Caco-2 (cell line): ENCODE data around the gene VAMP4. TPM values are rescaled to one million over a fixed set of nuclear protein-coding genes. Genes with fewer than 3 reads are reported as not detected.

ENCODE experiments used
- BruUV-seq: library from RNA; stranded (reverse); fragments of 400-500 nt; replicated peaks from 2 replicates; lab custom pipeline; 2021; lab: Mats Ljungman, UMichigan
- CTCF ChIA-PET: fragments of 300-600 bp; sonication (Branson Sonifier 250); formaldehyde crosslinking; loops from one replicate; lab custom pipeline; 2022; ENCODE audit warnings: antibody characterized with exemption; lab: Charles Lee
- POLR2A ChIA-PET: fragments of 300-600 bp; sonication (Branson Sonifier 250); formaldehyde crosslinking; loops from one replicate; lab custom pipeline; 2022; ENCODE audit warnings: antibody characterized with exemption; lab: Charles Lee
- DNase-seq, 2 experiments: peaks; one replicate each; pipeline versions ENCODE4 v3.0.0 to v3.0.0-alpha.2; 2020 to 2022
- H3K27me3 ChIP-seq: replicated peaks from 2 replicates; pipeline ENCODE4 v1.6.0; 2011; ENCODE audit warnings: low read length; ENCODE audit not compliant: control insufficient read depth, insufficient read depth
- H3K36me3 ChIP-seq: 2 replicates; pipeline ENCODE4 v1.5.1; 2011; ENCODE audit warnings: low read length; ENCODE audit not compliant: control insufficient read depth, insufficient read depth
- H3K4me1 ChIP-seq: fragments of 250-450 bp; sonication (Bioruptor Pico); 2 replicates; pipeline ENCODE4 v1.5.1; 2020; ENCODE audit warnings: mild to moderate bottlenecking
- H3K4me3 ChIP-seq: 2 replicates; pipeline ENCODE4 v1.5.1; 2011; ENCODE audit warnings: low read depth, mild to moderate bottlenecking, control low read depth, low read length
- H3K9me3 ChIP-seq: fragments of 250-450 bp; sonication (Bioruptor Pico); 2 replicates; pipeline ENCODE4 v1.5.1; 2020; ENCODE audit warnings: mild to moderate bottlenecking, moderate library complexity
- H3K27ac Mint-ChIP-seq: one replicate; pipeline ENCODE4 v1.8.0; 2022; ENCODE audit warnings: mixed read lengths; ENCODE audit not compliant: unreplicated experiment
- H3K27me3 Mint-ChIP-seq: one replicate; pipeline ENCODE4 v1.8.0; 2022; ENCODE audit warnings: mixed read lengths; ENCODE audit not compliant: insufficient read depth, unreplicated experiment
- H3K36me3 Mint-ChIP-seq: one replicate; pipeline ENCODE4 v1.8.0; 2022; ENCODE audit warnings: mild to moderate bottlenecking, mixed read lengths; ENCODE audit not compliant: insufficient read depth, unreplicated experiment
- H3K4me1 Mint-ChIP-seq: one replicate; pipeline ENCODE4 v1.8.0; 2022; ENCODE audit warnings: low read depth, mixed read lengths; ENCODE audit not compliant: unreplicated experiment
- H3K4me3 Mint-ChIP-seq: one replicate; pipeline ENCODE4 v1.8.0; 2022; ENCODE audit warnings: mild to moderate bottlenecking, moderate library complexity, mixed read lengths; ENCODE audit not compliant: unreplicated experiment
- H3K9me3 Mint-ChIP-seq: one replicate; pipeline ENCODE4 v1.8.0; 2022; ENCODE audit warnings: mixed read lengths; ENCODE audit not compliant: unreplicated experiment
- intact Hi-C: fragments of 100-400 bp; cut with micrococcal nuclease; formaldehyde crosslinking; loops from one replicate; pipeline ENCODE4 v1.10.0; 2022; ENCODE audit not compliant: unreplicated experiment
- total RNA-seq: library from RNA; stranded (reverse); gene quantifications from 2 replicates; pipeline ENCODE4 v1.2.3, GENCODE V29; 2022
- TF ChIP-seq, protein P1 (sequence below), 2 experiments: fragments of 200-600 bp in 1 of 2; IDR thresholded peaks; 1 replicate in 1 of 2; 2 replicates in 1 of 2; pipeline versions ENCODE4 v1.5.1 to v1.8.0; 2011 to 2022; ENCODE audit warnings: antibody characterized with exemption in 1 of 2, control low read depth in 1 of 2, inconsistent platforms in 1 of 2, low read depth in 1 of 2, low read length in 1 of 2, mild to moderate bottlenecking in 1 of 2, moderate library complexity in 1 of 2; ENCODE audit not compliant: insufficient read depth in 1 of 2, severe bottlenecking in 1 of 2, unreplicated experiment in 1 of 2

Gene VAMP4
- total RNA-seq, 1 experiment from 2014 or later = 4.9 TPM

DNA sequence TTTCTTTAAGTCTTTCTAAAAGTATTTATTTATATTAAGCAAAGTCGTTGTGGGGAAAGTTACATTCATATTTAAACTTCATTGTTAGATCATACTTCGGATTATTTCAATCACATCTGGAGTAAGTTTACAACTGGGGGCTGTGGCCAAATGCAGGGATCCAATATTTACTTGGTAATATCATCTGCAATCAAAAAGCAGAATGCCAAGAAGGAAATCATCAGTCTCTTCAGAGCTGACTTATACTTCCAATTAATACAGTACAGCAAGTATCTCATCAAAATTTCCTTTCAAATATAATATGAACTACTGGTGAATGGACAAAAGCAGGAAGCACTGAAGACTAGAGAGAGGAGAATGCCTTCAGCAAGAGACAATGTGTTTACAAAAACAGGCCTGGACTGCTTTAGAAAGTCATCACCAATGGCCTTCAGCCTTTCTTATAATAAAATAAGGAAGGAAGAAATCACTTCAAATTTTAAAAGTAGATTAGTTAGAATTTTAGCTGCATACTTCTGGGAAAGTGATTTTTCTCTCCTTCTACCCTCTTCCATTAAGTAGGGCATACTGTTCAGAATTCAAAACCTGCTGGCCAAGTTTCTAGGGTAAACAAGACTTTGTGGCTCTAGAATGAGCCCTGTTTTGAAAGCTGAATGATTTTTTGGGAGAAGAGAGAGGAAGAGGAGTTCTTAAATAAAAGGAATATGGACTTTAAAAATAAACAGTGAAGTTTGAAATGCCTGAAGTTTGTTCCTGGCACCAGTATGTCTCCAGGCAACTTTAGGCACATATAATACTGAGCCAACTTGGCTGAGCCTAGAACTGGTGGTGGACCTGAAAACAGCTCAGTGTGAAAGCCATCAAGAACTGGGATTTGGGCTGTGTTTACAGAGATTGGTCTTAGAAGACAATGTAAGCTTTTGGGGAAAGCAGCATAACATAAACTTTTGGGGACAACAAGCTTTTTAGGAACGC, 67.1 kb downstream of the VAMP4 start:
- no peak for DNase-seq
- Mint-ChIP-seq H3K27me3 (peaks cover 3% of the 10 kb centered on the region), H3K4me3 (no peak overlapping the region), H3K4me1 (no peaks in the 10 kb centered on the region), H3K36me3 (no peaks in the 10 kb centered on the region), H3K27ac (no peak overlapping the region), H3K9me3 (no peaks in the 10 kb centered on the region)
- ChIA-PET CTCF (no interaction called here), POLR2A (no interaction called here)
- Histone ChIP-seq H3K36me3 (no peaks in the 10 kb centered on the region), H3K4me3 (no peak overlapping the region), H3K4me1 (no peaks in the 10 kb centered on the region), H3K9me3 (no peaks in the 10 kb centered on the region), H3K27me3 (no peaks in the 10 kb centered on the region)
- no TSS peak for BruUV-seq
- TF ChIP-seq, protein P1, sequence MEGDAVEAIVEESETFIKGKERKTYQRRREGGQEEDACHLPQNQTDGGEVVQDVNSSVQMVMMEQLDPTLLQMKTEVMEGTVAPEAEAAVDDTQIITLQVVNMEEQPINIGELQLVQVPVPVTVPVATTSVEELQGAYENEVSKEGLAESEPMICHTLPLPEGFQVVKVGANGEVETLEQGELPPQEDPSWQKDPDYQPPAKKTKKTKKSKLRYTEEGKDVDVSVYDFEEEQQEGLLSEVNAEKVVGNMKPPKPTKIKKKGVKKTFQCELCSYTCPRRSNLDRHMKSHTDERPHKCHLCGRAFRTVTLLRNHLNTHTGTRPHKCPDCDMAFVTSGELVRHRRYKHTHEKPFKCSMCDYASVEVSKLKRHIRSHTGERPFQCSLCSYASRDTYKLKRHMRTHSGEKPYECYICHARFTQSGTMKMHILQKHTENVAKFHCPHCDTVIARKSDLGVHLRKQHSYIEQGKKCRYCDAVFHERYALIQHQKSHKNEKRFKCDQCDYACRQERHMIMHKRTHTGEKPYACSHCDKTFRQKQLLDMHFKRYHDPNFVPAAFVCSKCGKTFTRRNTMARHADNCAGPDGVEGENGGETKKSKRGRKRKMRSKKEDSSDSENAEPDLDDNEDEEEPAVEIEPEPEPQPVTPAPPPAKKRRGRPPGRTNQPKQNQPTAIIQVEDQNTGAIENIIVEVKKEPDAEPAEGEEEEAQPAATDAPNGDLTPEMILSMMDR (IDR thresholded peaks at IDR 0.05; ENCODE audit: insufficient read depth in 1 of 2, low read depth in 1 of 2, low read length in 1 of 2, severe bottlenecking in 1 of 2, unreplicated experiment in 1 of 2) = no peak
- intact Hi-C loops = no loop called here

DNA sequence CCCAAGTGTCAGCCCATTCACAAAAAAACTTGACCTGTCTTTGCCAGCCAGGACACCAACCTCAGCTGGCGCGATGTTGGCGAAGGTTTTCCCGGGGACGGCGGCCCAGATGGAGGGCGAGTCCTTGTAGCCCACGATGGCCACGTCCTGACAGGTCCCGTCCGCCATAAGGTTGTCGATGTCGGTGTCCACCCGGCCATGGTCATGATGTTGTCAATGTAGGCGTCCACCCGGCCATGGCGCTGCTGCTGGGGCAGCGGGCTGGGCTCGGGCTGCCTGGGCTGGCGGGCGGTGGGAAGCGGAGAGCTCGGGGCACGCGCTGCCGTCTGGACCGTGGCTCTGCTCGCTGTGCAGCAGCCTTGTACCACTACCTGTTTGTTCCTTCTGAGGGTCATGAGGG, 71.1 kb downstream of the VAMP4 start:
- Histone ChIP-seq H3K9me3 (no peaks in the 10 kb centered on the region), H3K4me3 (no peak overlapping the region), H3K4me1 (no peaks in the 10 kb centered on the region), H3K27me3 (no peaks in the 10 kb centered on the region), H3K36me3 (no peaks in the 10 kb centered on the region)
- no peak overlapping the region for H3K27ac Mint-ChIP-seq
- ChIA-PET CTCF (no interaction called here), POLR2A (no interaction called here)
- H3K27me3 Mint-ChIP-seq = peaks cover 3% of the 10 kb centered on the region
- no peak for DNase-seq
- no TSS peak for BruUV-seq
- no peaks in the 10 kb centered on the region for H3K36me3 Mint-ChIP-seq
- no peaks in the 10 kb centered on the region for H3K9me3 Mint-ChIP-seq
- intact Hi-C loops = no loop called here
- H3K4me3 Mint-ChIP-seq = no peak overlapping the region
- H3K4me1 Mint-ChIP-seq = no peaks in the 10 kb centered on the region
- TF ChIP-seq, protein P1 (IDR thresholded peaks at IDR 0.05; ENCODE audit: insufficient read depth in 1 of 2, low read depth in 1 of 2, low read length in 1 of 2, severe bottlenecking in 1 of 2, unreplicated experiment in 1 of 2) = no peak

DNA sequence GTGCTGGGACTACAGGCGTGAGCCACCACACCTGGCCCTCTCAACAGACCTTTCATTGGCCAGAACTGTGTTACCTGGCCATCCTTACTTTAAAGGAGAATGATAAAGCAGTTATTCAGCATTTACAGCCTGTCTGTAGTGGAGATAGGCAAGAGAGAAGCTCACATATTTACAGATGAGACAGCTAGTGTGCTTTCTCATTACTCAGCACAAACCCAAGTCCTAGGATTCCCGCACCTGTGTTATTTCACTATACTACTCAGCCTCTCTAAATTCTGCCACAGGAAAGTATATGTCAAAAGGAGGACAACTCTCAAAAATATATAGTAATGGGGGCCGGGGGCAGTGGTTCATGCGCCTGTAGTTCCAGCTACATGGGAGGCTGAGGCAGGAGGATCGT, 73.5 kb downstream of the VAMP4 start:
- no peak for DNase-seq
- Histone ChIP-seq H3K4me1 (no peaks in the 10 kb centered on the region), H3K4me3 (no peak overlapping the region), H3K9me3 (no peaks in the 10 kb centered on the region), H3K27me3 (no peaks in the 10 kb centered on the region; the same call in 1 of the 2 replicates), H3K36me3 (no peaks in the 10 kb centered on the region)
- H3K9me3 Mint-ChIP-seq = no peaks in the 10 kb centered on the region
- H3K27ac Mint-ChIP-seq = no peak overlapping the region
- TF ChIP-seq, protein P1 (IDR thresholded peaks at IDR 0.05; ENCODE audit: insufficient read depth in 1 of 2, low read depth in 1 of 2, low read length in 1 of 2, severe bottlenecking in 1 of 2, unreplicated experiment in 1 of 2) = no peak
- H3K27me3 Mint-ChIP-seq = peaks cover 7% of the 10 kb centered on the region
- no peaks in the 10 kb centered on the region for H3K36me3 Mint-ChIP-seq
- ChIA-PET POLR2A (no interaction called here), CTCF (no interaction called here)
- no TSS peak for BruUV-seq
- intact Hi-C loops = no loop called here
- H3K4me1 Mint-ChIP-seq = no peaks in the 10 kb centered on the region
- no peak overlapping the region for H3K4me3 Mint-ChIP-seq
